Cardiac muscle cell (in vitro differentiated cells and primary cell): ENCODE results near the gene FAM200A. TPM values are rescaled to one million over a fixed set of nuclear protein-coding genes. Genes with fewer than 3 reads are reported as not detected.
A peak's percentile ranks its signal among the peaks of the same experiment; 100 is the strongest.

Experiments
- DNase-seq, 2 donors: peaks; one replicate each; pipeline versions ENCODE4 v3.0.0 to v3.0.0-alpha.2; 2010 to 2017; ENCODE audit warnings: low read depth in 1 of 2, low spot score in 1 of 2
- H3K27ac ChIP-seq: fragments of 200-600 bp; sonication (generic); 2 replicates; pipeline ENCODE4 v1.5.1; 2016
- H3K27me3 ChIP-seq: fragments of 200-600 bp; sonication (generic); 2 replicates; pipeline ENCODE4 v1.6.0; 2016; ENCODE audit warnings: control low read depth
- H3K36me3 ChIP-seq: fragments of 200-600 bp; sonication (generic); 2 replicates; pipeline ENCODE4 v1.5.1; 2016; ENCODE audit warnings: control low read depth
- H3K4me1 ChIP-seq: fragments of 200-600 bp; sonication (generic); 2 replicates; pipeline ENCODE4 v1.8.1; 2017; ENCODE audit warnings: low read depth, mild to moderate bottlenecking, mixed run types
- H3K4me3 ChIP-seq: fragments of 200-600 bp; sonication (generic); 2 replicates; pipeline ENCODE4 v1.5.1; 2016; ENCODE audit warnings: mild to moderate bottlenecking
- H3K9me3 ChIP-seq: fragments of 200-600 bp; sonication (generic); 2 replicates; pipeline ENCODE4 v1.5.1; 2017; ENCODE audit warnings: low read depth, mild to moderate bottlenecking, control low read depth
- polyA plus RNA-seq: library from polyadenylated mRNA; unstranded; fragments of >200 nt; fragmentation: Nextera tagmentation; extraction: Ambion mirVana; gene quantifications from 2 replicates; pipeline ENCODE4 v1.2.1, GENCODE V29; 2016
- total RNA-seq: library from RNA; depleted of rRNA; stranded (reverse); fragments of >200 nt; gene quantifications from 2 replicates; pipeline ENCODE4 v1.2.3, GENCODE V29; 2016
- TF ChIP-seq, protein P1 (sequence below): IDR thresholded peaks from 2 replicates; pipeline ENCODE4 v1.5.1; 2012; ENCODE audit warnings: low read depth, mild to moderate bottlenecking, low read length

Gene FAM200A
- total and polyA plus RNA-seq, 2 experiments from 2014 or later: 8.0 to 11.1 TPM

GRCh38 chr7:99497766-99498545, 54.0 kb downstream of the FAM200A start:
- no peak for DNase-seq
- TF ChIP-seq, protein P1, sequence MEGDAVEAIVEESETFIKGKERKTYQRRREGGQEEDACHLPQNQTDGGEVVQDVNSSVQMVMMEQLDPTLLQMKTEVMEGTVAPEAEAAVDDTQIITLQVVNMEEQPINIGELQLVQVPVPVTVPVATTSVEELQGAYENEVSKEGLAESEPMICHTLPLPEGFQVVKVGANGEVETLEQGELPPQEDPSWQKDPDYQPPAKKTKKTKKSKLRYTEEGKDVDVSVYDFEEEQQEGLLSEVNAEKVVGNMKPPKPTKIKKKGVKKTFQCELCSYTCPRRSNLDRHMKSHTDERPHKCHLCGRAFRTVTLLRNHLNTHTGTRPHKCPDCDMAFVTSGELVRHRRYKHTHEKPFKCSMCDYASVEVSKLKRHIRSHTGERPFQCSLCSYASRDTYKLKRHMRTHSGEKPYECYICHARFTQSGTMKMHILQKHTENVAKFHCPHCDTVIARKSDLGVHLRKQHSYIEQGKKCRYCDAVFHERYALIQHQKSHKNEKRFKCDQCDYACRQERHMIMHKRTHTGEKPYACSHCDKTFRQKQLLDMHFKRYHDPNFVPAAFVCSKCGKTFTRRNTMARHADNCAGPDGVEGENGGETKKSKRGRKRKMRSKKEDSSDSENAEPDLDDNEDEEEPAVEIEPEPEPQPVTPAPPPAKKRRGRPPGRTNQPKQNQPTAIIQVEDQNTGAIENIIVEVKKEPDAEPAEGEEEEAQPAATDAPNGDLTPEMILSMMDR: no peak
- Histone ChIP-seq H3K9me3 (no peaks in the 10 kb centered on the region), H3K27ac (no peak overlapping the region), H3K4me3 (peak overlapping the region; percentile 86), H3K4me1 (peaks cover 8% of the 10 kb centered on the region), H3K36me3 (peaks cover 14% of the 10 kb centered on the region), H3K27me3 (no peaks in the 10 kb centered on the region)

Other genes with a start within 250 kb of the FAM200A start
- 198 and 216 TPM in 2 replicates for gene ARPC1A, start 226.2 kb downstream of the FAM200A start, total RNA-seq
- 331 and 385 TPM in 2 replicates for gene ARPC1A, start 226.2 kb downstream of the FAM200A start, polyA plus RNA-seq
- gene ARPC1B, start 177.4 kb downstream of the FAM200A start, total RNA-seq: 38.7 and 61.7 TPM in 2 replicates
- 49.3 and 56.1 TPM in 2 replicates for gene ARPC1B, start 177.4 kb downstream of the FAM200A start, polyA plus RNA-seq
- gene PDAP1, start 143.5 kb downstream of the FAM200A start, total RNA-seq: 130 and 181 TPM in 2 replicates
- gene PDAP1, start 143.5 kb downstream of the FAM200A start, polyA plus RNA-seq: 75.1 and 81.0 TPM in 2 replicates
- 66.9 and 110 TPM in 2 replicates for gene BUD31, start 143.1 kb downstream of the FAM200A start, total RNA-seq
- 132 and 193 TPM in 2 replicates for gene BUD31, start 143.1 kb downstream of the FAM200A start, polyA plus RNA-seq
- gene PTCD1, start 113.3 kb downstream of the FAM200A start, total RNA-seq: 13.7 and 27.9 TPM in 2 replicates
- 6.1 and 7.8 TPM in 2 replicates for gene PTCD1, start 113.3 kb downstream of the FAM200A start, polyA plus RNA-seq
- gene CPSF4, start 113.2 kb downstream of the FAM200A start, total RNA-seq: 59.9 and 84.1 TPM in 2 replicates
- gene CPSF4, start 113.2 kb downstream of the FAM200A start, polyA plus RNA-seq: 59.8 and 75.2 TPM in 2 replicates
- 987 and 2,981 TPM in 2 replicates for gene ATP5MF, start 85.9 kb downstream of the FAM200A start, total RNA-seq
- gene ATP5MF, start 85.9 kb downstream of the FAM200A start, polyA plus RNA-seq: 979 and 1,270 TPM in 2 replicates
- gene ZNF789, start 79.2 kb downstream of the FAM200A start, total RNA-seq: 9.0 and 12.7 TPM in 2 replicates
- gene ZNF789, start 79.2 kb downstream of the FAM200A start, polyA plus RNA-seq: 10.2 and 15.3 TPM in 2 replicates
- 17.3 and 32.0 TPM in 2 replicates for gene ZNF394, start 51.8 kb downstream of the FAM200A start, total RNA-seq
- gene ZNF394, start 51.8 kb downstream of the FAM200A start, polyA plus RNA-seq: 18.7 and 21.9 TPM in 2 replicates
- gene ZKSCAN5, start 47.5 kb downstream of the FAM200A start, total RNA-seq: 13.2 and 17.6 TPM in 2 replicates
- 6.2 and 12.0 TPM in 2 replicates for gene ZKSCAN5, start 47.5 kb downstream of the FAM200A start, polyA plus RNA-seq
- 118 and 120 TPM in 2 replicates for gene ZNF655, start 6.5 kb upstream of the FAM200A start, total RNA-seq
- 45.9 and 48.3 TPM in 2 replicates for gene ZNF655, start 6.5 kb upstream of the FAM200A start, polyA plus RNA-seq
- 0.81 and 2.3 TPM in 2 replicates for gene TMEM225B, start 46.2 kb upstream of the FAM200A start, total RNA-seq
- gene TMEM225B, start 46.2 kb upstream of the FAM200A start, polyA plus RNA-seq: 0.17 and 6.3 TPM in 2 replicates
- 14.0 and 22.8 TPM in 2 replicates for gene ZSCAN25, start 64.8 kb upstream of the FAM200A start, total RNA-seq
- 9.7 and 13.8 TPM in 2 replicates for gene ZSCAN25, start 64.8 kb upstream of the FAM200A start, polyA plus RNA-seq
- 0.24 and 4.8 TPM in 2 replicates for gene CYP3A5, start 127.9 kb upstream of the FAM200A start, total RNA-seq
- gene CYP3A5, start 127.9 kb upstream of the FAM200A start, polyA plus RNA-seq: 0.81 and 0.95 TPM in 2 replicates
- gene CYP3A7, start 183.1 kb upstream of the FAM200A start, total RNA-seq: not detected in 2 replicates
- 0.14 and 0.51 TPM in 2 replicates for gene CYP3A7, start 183.1 kb upstream of the FAM200A start, polyA plus RNA-seq
- not detected in 2 replicates for gene CYP3A4, start 232.1 kb upstream of the FAM200A start, total RNA-seq
- not detected in 2 replicates for gene CYP3A4, start 232.1 kb upstream of the FAM200A start, polyA plus RNA-seq